ENCODE measurements around the gene ZFPM1.
"Not testable (repeated sequence)": the region's sequence is repeated elsewhere in the genome, so short reads cannot be mapped to it uniquely, and the experiment has no call there.

ZFPM1 gene

DNA sequence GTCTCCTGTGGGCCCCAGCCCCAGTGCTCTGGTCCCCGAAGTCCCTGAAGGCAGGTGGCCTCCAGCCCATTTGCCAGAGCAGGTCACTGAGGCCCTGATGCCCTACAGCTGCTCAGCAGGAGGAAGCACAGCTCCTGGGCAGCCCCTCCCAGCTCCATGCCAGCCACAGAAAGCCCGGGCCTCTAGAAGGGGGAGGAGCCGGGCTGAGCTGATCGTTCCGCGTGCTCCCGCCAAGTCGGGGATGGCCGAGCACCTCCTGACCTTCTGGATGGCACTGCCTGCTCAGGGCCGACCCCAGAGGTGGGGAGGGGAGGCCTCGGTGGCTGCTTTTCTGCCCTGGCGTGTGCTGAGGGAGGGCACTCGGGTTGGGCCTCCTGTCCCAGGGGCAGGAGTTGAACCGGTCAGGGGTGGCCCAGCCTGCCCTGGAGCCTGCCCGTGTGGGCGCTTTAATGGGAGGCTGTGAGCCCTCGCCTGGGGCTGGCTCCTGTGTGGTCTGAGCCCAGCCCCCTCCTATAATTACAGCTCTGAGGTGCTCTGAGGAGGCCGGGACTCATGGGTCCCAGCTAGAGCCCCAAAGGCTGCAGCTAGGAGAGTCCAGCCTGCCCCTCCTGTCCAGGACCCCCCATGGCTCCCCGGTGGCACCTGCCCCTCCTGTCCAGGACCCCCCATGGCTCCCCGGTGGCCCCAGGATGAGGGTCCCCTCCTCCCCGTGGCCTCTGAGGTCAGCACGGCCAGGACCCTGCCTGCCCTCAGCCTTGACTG lies 29.7 kb downstream of the ZFPM1 start:
- no peak for DNase-seq

DNA sequence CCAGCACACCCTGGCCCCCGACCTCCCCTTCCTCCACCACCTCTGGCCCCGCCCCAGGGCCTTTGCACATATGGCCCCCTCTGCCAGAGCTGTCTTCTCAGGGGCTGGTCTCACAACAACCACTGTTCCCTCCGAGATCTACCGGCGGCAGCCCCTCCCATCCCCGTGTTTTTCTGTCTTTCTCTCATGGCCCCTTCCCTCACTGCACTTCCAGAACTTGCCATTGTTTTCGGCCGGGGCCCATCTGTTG lies 30.2 kb downstream of the ZFPM1 start:
- no peak for DNase-seq

DNA sequence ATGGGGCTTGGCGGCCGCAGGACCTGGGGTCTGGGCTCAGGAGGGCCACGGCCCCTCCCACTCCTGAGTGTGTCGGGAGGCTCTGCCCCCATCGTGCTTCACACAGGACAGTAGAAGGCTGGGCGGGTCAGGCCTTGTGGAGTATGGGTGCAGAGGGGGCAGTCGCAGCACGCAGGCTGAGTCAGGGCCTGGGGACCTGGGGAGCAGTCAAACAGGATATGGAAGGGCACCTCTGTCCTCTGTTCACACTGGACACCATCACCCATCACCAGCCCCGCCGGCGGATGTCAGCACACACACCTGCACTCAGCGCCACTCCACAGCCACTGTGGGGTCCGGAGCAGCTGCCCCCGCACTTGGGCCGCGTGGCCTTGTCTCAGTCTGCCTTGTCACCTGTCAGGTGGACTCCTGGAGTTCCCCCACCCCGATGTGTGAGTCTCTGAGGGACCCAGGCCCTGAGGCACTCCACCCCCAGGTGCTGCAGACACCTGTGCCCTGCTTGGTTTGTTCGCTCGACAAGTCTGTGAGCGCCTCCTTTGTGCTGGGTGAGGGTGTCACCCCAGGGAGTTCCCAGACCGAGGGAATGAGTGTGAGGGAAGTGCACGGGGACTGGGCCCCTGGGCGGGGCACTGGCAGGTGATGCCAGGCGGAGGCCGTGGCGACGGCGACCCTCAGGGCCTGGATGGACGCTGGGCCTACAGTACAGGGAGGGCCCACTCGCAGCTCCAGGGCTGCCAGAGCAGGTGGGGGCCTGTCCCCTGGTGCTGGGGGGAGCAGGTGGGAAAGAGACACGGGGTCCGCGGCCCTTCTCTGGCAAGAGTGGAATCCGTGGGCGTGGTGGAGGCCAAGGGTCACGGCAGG lies 31.7 kb downstream of the ZFPM1 start:
- DNase-seq: no peak

DNA sequence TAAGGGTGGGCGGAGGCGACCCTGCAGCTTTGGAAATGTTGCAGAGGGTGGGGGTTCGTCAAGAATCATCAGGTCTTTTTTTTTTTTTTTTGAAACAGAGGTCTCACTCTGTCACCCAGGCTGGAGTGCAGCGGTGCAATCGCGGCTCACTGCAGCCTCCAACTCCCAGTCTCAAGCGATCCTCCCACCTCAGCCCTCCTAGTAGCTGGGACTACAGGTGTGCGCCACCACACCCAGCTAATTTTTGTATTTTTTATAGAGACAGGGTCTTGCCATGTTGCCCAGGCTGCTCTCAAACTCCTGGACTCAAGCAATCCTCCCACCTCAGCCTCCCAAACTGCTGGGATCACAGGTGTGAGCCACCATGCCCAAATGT lies 32.3 kb downstream of the ZFPM1 start:
- not testable (repeated sequence) for DNase-seq

DNA sequence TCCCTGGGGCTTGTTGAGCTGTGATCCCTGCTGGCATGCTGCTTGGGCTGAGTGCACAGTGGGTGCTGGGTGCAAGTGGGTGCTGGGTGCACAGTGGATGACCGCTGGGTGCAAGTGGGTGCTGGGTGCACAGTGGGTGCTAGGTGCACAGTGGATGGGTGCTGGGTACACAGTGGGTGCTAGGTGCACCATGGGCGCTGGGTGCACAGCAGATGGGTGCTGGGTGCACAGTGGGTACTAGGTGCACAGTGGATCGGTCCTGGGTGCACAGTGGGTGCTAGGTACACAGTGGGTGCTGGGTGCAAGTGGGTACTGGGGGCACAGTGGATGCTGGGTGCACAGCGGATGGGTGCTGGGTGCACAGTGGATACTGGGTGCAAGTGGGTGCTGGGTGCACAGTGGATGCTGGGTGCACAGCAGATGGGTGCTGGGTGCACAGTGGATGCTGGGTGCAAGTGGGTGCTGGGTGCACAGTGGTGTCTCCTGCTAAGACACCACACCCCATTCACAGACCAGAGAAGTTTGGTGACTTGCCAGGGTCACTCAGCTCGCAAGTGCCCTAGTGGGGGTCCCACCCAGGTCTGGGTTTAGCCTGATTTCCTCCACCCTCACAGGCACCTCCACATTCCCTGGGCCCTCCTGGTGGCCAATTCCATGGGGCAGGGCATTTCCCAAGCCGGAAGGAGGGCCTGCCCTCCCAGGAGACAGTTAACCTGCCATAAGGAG lies 33.5 kb downstream of the ZFPM1 start:
- DNase-seq: no peak

DNA sequence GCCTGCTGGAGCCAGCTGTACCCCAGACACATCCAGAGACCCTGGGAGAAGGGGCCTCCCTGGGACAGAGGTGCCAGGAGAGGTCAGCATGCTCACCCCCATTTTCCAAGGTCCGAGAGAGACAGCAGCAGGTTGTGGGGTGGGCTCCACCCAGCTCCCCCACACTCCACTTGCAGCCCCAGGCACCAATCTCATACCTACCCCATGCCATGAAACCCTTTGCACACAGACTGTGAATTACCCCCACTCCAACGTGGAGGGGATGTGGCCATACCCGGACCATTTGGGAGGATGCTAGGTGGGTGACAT lies 34.0 kb downstream of the ZFPM1 start:
- DNase-seq: no peak

DNA sequence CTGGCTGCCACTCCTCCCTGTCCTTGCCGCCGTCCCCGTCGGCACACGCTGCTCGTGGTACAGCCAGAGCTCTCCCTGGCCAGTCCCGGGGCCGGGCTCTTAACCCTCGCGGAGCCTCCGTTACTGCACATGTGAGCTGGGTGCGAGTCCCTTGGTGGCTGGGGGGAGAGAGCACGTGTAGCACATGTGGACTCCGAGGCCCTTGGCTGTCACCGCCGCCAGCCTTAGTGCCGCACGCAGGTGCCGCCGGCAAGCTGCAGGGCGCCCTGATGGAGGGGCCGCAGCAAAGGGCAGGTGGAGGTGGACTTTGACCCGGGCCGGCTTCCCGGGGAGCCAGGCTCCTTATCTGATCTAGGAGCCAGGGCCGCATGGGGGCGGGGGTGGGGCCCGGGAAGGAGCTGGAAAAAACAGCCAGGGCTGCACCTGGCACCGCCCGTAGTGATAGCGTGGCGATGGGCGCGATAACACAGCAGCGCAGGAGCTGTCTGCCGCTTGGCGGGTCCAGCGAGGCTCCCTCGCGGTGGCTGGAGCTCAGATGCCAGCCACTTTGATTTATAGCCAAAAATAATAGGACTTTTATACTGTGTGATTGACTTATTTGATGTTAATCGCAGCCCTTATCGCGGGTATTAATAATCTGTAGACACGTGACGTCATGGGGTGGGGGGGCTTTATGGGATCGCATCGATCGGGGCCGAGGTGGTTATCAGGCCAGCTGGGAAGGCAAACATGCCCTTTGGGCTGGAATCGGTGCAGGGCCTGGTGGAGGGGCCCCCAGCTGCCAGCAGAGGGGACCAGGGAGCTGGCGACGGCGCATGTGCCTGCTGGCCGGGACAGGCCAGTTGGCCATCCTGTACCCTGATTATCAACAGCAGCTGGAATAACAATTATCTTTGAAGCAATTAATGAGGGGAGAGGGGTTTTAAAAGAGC lies 35.1 kb downstream of the ZFPM1 start:
- no peak for DNase-seq

DNA sequence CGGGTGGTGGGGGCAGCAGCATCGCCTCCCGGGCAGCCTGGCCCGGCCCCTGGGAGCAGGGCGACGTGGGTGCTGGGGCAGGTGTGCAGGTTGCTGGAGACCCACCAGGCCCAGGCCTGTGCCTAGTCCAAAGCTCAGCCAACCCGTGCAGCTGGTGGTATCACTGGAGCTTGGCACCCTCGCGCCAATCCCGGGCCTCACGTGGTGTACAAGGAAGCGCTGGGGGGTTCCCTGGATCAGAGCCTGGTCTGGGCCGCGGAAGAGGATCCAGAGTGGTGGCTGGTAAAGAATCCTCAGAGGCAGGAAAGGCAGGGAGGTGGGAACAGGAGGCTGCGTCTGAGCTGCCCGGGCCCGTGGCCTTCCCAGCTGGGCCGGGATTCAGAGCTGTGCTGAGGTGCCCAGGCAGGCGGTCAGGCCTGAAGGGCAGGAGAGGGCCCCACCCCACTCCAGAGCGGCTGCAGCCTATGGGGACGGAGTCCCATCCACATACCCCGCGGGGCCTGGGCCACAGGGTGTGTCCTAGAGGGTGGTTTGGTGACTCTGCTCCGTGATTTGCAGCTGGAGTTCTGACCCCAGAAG lies 36.2 kb downstream of the ZFPM1 start:
- no peak for DNase-seq

DNA sequence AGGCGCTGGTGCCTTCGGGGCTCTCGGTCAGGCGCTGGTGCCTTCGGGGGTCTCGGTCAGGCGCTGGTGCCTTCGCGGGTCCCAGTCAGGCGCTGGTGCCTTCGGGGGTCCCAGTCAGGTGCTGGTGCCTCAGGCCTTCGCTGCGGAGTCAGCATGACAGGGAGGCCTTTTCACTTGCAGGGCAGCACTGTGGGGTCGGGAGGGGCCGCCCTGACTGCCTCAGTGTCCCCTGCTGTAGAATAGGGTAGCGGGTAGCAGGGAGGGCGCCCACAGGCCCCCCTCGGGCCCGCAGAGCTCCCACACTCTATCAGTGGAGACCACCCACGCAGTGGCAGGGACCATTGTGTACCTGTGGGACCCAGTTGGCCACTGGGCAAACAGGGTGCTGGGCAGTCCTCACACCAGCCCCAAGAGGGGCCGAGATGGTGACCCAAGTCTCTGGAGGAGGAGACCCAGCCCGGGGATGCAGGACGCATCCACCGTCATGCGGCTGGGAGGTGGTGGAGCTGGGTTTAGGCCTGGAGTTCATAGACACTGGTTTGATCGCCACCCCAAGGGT lies 38.0 kb downstream of the ZFPM1 start:
- DNase-seq: no peak

DNA sequence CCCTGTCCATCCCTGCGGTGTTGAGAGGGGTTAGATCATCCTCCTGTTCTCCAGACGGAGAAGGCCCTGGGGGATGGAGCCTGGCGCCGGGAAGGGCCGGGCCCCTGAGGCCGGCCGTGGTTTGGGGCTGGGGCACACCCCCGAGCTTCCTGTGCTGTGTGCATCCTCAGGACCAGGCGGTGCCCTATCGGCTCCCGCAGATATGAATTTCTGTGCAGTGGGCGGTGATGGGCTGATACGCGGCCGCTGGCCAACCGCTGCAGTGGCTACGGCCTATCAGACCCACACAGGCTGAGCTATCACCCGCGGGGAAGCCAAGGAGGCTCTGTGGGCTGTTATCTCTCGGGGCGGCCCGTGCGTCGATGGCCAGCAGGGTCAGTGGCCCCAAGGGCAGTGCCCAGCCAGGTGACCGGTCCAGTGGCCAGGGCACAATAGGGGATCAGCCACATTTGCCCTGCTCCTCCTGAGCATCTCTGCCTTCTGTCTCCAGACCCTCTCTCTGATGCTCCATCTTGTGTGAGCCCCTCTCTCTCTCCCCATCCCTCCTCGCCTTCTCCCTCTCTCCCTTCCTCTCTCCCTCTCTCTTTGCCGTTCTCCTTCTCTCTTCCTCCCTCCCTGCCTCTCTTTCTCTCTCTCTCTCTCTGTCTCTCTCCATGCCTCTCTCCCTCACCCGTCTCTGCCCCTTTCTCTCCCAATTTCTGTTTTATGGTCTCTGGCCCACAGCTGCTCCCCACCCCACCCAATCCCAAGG lies 38.7 kb downstream of the ZFPM1 start:
- DNase-seq: no peak

DNA sequence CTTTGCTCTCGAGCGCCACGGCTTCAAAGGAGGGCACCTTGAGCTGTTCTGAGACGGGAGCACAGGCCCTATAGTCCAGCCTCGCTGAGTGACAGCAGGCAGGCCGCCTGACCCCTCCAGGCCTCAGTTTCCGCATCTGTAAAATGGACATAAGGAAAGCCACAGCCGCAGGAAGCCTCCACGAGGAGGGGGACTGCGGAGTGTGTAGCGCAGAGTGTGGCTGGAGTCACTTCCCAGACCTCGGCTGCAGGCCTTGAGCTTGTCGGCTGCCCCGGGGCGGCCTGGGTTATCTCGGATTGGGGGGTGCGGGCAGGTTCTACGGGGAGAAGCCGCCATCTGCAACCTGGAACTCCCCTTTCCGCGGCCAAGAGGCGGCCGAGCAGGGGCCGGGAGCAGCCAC lies 40.8 kb downstream of the ZFPM1 start:
- no peak for DNase-seq

DNA sequence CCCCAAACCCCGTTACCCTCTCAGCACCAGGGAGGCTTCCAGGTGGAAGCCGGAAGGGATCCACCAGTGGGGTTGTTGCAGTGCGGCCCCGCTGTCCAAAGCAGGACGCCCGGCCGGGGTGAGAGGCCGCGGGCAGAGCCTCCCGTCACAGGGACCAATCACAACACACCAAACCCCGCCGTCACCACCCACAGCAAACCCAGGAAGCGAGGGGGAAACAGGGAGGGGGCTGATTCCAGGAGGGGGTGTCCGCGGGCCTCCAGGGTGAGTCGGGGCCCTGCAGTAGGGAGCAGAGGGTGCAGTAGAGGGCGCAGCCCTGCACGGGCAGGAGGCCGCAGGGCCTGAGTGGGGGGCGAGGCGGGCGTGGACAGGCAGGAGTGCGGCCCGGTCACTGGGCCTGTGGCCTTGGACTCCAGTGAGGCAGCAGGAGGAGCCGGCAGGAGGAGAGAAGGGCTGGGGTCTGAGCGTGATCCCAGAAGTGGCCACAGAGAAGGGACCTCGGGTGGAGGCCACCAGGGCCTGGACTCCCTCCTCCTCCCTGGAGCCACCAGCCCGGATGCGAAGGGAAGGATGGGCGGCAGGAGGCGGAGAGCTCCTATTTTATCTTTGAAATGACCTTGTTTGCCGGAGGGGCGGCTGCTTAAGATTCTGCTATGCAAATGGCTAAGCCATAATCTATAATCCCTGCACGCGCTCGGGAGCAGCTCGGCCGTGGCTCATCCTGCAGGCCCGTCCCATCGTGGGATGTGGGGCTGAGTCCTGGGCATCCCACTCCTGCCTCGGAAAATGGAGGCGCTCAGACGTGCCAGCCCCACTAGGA lies 41.5 kb downstream of the ZFPM1 start:
- no peak for DNase-seq

DNA sequence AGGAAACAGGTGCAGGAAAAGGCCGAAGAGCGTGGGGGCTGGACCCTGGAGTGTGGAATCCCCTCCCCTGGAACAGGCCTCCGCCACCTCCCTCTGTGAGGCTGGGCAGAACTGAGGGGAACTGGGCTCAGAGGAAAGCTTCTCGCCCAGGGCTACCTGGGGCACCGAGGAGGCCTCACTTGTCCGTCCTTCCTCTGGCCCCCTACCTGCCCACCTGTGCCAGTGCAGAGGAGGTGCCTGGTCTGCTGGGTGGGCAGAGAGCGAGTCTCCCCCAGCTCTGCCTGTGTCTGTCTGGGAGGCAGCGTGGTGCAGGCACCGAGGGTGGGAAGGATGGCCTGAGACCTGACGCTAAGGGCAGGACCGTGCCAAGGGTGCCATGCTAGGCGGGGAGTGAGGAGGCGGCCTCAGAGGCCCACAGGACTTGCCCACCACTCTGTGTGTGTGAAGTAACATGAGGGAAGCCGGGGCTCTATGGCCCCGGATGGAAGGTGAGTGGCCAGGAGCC lies 42.2 kb downstream of the ZFPM1 start:
- no peak for DNase-seq

DNA sequence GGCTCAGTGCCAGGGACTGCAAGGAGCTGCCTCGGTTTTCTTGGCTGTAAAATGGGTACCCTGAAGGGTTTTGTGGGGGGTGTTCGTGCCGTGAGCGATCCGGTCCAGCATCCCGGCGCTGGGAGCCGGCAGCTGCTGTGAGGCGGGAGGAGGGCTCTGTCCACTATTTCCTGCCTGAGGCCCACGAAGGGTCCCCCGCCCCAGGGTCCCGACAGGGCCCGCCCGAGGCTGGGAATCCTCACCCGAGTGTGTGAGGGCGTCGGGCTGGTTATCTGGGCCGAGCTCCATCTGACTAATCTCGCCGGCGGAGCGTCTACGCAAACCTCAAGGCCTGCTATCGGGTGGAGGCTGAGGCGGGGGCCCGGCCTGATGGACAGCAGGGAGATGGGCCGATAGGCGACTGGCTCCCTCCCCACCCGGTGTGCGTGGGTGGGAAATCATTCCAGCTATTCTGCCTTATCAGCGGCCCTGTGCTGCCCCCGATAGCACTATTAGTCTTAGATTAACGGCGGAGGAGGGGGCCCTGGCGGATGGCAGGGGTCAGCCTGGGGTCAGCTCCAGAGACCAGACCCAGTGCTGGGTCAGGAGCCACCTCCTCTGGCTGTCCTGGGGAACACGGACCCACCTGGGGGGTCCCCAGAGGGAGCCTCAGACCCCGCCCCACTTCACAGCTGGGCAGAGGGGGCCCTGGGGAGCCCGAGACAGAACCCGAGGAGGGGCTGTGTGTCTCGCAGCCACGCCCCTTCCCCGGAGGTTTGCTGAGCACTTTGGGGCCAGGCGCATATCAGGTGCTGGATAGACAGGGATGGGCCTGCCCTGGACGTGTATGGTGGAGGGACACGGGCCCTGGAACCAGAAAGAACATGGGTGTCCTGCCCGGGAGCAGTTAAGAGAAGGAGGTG lies 44.7 kb downstream of the ZFPM1 start:
- no peak for DNase-seq

DNA sequence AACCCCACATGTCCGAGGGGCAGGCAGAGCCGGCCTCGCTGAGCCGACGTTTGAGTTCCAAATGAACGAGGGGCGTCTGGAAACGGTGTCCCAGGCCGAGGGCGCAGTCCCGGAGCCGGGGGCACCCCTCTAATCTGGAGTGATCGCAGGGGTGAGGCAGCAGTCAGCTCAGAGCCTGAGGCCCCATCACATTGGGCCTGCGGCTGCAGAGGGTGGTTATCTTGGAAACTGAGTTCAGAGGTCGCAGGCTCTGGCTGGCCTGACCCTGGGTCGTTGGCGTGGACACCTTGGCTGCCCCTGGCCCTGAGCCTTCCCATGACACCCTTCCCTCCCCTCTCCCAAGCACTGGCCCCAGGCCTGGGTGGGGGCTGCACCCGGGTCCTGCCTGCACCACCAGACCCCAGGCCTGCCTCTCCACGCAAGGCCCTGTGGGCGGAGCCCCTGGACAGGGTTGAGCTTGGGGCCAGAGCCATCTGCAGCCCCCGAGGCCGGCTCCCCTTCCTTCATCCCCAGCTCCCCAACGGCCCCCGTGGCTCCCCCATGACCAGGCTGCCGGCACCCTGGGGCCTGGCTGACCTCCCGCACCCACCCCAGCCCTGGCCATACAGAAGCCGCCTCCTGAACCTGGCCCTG lies 45.6 kb downstream of the ZFPM1 start:
- DNase-seq: no peak

DNA sequence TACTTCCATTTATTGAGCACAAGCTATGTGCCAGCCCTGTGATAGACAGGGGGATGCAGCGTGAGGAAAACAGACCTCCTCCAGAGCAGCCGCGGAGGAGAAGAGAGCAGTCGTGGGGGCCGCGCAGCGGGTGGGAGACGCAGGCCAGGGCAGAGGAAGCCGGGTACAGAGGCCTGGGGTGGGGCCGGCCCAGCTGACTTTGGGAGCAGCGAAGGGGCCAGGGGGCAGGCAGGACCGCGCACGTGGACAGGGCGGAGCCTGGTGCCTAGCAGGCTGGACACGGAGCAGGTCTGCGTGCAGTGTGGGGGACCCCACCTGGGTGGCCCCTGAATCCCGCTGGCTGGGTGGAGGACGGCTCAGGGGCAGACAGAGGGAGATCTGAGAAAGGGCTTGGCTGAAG lies 46.2 kb downstream of the ZFPM1 start:
- no peak for DNase-seq

DNA sequence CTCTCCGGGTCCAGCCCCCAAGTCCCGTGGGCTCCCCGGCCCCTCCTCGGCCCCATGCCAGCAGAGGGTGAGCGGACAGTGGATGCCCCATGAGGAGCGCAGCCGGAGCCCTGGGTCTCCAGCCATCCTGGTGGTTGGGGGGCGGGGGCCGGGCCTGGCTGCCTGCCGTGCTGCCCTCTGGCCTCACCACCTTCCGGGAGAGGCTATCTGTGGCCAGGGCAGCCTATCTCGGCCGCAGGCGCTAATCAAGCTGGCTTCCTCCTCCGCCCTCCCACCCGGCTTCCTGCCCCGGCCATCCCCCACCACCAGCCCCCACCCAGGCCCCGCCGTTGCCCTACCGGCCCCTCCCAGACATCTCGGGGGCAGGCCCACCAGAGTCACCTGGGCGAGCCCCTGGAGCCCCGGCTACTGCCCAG lies 46.8 kb downstream of the ZFPM1 start:
- no peak for DNase-seq

DNA sequence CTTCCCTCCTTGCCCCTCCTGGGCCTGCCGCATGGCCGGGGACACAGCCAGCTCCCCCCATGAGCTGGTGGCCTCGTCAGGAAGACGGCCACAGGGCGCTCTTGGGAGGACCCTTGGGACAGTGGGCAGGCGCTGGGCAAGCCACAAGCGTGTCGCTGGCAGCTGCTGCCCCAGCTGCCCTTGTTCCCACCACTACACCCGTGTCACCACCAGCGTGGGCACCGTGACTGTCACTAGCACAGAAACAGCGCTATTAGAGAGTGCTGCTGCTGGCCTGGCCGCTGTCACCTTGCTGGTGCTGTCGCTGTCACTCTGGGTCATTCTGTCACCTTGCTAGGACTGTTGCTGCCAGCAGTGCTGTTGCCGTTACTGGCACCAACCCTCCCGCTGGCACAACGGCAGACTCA lies 47.2 kb downstream of the ZFPM1 start:
- no peak for DNase-seq

DNA sequence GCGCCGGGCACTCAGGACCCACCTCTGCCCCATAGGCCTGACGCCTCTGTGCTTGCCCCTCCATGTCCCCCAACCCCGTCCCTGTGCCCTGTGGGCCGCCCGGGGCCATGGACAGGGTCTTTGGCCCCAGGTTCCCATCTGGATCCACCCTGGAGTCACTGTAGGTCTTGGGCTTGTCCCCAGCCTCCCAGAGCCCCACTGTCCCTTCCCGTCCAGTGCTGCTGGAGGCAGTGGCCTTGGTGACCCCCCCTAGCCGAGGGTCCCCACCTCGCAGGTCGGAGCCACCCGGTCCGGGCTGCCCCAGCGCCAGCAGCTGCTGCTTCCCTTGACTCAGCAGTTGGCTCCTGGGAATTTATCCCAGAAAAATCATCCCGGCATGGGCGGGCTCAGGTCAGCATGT lies 49.3 kb downstream of the ZFPM1 start:
- DNase-seq: no peak

All from inflammatory macrophage (primary cell).